Upper lobe of right lung (tissue), 1 donor: ENCODE measurements around the gene CDKN2C. TPM values are rescaled to one million over a fixed set of nuclear protein-coding genes. Genes with fewer than 3 reads are reported as not detected.
"Not testable (repeated sequence)": the region's sequence is repeated elsewhere in the genome, so short reads cannot be mapped to it uniquely, and the experiment has no call there.

Source experiments
- ATAC-seq: fragments of 200-7000 bp; cut with Tn5 transposase; one replicate; pipeline ENCODE4 v1.9.1; 2020; ENCODE audit warnings: mild to moderate bottlenecking, moderate library complexity
- DNase-seq: peaks from one replicate; pipeline ENCODE4 v3.0.0-alpha.2; 2020
- H3K27ac ChIP-seq: fragments of 200-600 bp; one replicate; pipeline ENCODE4 v1.8.0; 2022
- H3K27me3 ChIP-seq: fragments of 200-600 bp; one replicate; pipeline ENCODE4 v1.8.0; 2022; ENCODE audit warnings: mild to moderate bottlenecking
- H3K36me3 ChIP-seq: fragments of 200-600 bp; one replicate; pipeline ENCODE4 v1.8.0; 2022
- H3K4me1 ChIP-seq: fragments of 200-600 bp; one replicate; pipeline ENCODE4 v1.8.0; 2022
- H3K4me3 ChIP-seq: fragments of 200-600 bp; one replicate; pipeline ENCODE4 v1.8.0; 2022; ENCODE audit warnings: mild to moderate bottlenecking
- H3K9me3 ChIP-seq: fragments of 200-600 bp; one replicate; pipeline ENCODE4 v1.8.0; 2022
- intact Hi-C: fragments of 100-400 bp; cut with DNase I; formaldehyde crosslinking; loops from one replicate; pipeline ENCODE4 v1.11.0; 2022
- total RNA-seq: library from RNA; stranded (reverse); fragmentation: NEBNext Ultra II Directional; extraction: Animal tissue kit (Norgen Biotek cat#: 25700); gene quantifications from one replicate; pipeline ENCODE4 v1.2.1, GENCODE V29; 2021
- TF ChIP-seq, protein P1 (sequence below): fragments of 200-600 bp; IDR thresholded peaks from one replicate; pipeline ENCODE4 v1.8.0; 2022; ENCODE audit warnings: antibody characterized with exemption
- donor health status: DM: no; HTN: yes; CAD: no; lungs with severe emphysema.

Gene CDKN2C
- total RNA-seq, 1 donor from 2014 or later: 9.6 TPM

- no peaks in the 10 kb centered on the region for H3K4me1 ChIP-seq
- no peak for ATAC-seq
- no peak for DNase-seq
- H3K4me3 ChIP-seq: no peak overlapping the region
- H3K36me3 ChIP-seq: no peaks in the 10 kb centered on the region
- H3K9me3 ChIP-seq: no peaks in the 10 kb centered on the region
- no peaks in the 10 kb centered on the region for H3K27me3 ChIP-seq
- intact Hi-C loops: no loop called here
- H3K27ac ChIP-seq: no peak overlapping the region
- TF ChIP-seq, protein P1, sequence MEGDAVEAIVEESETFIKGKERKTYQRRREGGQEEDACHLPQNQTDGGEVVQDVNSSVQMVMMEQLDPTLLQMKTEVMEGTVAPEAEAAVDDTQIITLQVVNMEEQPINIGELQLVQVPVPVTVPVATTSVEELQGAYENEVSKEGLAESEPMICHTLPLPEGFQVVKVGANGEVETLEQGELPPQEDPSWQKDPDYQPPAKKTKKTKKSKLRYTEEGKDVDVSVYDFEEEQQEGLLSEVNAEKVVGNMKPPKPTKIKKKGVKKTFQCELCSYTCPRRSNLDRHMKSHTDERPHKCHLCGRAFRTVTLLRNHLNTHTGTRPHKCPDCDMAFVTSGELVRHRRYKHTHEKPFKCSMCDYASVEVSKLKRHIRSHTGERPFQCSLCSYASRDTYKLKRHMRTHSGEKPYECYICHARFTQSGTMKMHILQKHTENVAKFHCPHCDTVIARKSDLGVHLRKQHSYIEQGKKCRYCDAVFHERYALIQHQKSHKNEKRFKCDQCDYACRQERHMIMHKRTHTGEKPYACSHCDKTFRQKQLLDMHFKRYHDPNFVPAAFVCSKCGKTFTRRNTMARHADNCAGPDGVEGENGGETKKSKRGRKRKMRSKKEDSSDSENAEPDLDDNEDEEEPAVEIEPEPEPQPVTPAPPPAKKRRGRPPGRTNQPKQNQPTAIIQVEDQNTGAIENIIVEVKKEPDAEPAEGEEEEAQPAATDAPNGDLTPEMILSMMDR: no peak
These were observed 29.8 kb upstream of the CDKN2C start for GRCh38 chr1:50940291-50940690.

GRCh38 chr1:50942334-50942733 is 27.7 kb upstream of the CDKN2C start:
- Histone ChIP-seq H3K4me3 (no peak overlapping the region), H3K9me3 (no peaks in the 10 kb centered on the region), H3K4me1 (no peaks in the 10 kb centered on the region), H3K27ac (no peak overlapping the region), H3K36me3 (no peaks in the 10 kb centered on the region), H3K27me3 (no peaks in the 10 kb centered on the region)
- TF ChIP-seq, protein P1: no peak
- intact Hi-C loops: no loop called here
- ATAC-seq (no peak), DNase-seq (no peak)

DNA sequence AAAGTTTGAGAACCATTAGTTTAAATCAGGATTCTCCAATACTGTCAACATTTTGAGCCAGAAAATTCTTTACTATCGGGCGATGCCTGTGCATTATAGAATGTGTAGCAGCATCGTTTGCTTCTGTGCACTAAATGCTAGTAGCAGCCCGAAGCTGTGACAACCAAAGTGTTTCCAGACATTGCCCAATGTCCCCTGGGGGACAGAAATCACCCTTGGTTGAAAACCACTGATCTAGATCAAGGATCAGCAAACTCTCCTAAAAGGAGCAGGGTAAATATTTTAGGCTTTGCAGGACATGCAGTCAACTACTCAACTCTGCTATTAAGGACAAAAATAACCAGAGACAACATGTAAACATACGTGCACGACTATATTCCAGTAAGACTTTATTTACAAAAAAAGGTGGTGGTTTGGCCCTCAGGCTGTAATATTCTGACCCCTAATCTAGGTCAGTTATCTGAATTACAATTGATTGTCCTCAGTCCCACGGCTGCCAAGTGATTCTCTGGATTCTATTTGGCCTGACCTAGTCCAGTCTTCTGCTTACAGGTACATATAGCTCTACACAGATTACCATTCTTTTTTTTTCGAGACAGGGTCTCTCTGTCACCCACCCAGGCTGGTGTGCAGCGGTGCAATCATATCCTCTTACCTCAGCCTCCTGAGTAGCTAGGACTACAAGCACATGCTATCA is 20.6 kb upstream of the CDKN2C start:
- intact Hi-C loops: no loop called here
- ATAC-seq (no peak), DNase-seq (no peak)
- no peak overlapping the region for H3K27ac ChIP-seq
- H3K9me3 ChIP-seq: no peaks in the 10 kb centered on the region
- H3K36me3 ChIP-seq: no peaks in the 10 kb centered on the region
- TF ChIP-seq, protein P1: no peak
- H3K27me3 ChIP-seq: no peaks in the 10 kb centered on the region
- H3K4me1 ChIP-seq: peaks cover 11% of the 10 kb centered on the region
- no peak overlapping the region for H3K4me3 ChIP-seq

- intact Hi-C loops: no loop called here
- Histone ChIP-seq H3K9me3 (no peaks in the 10 kb centered on the region), H3K27ac (no peak overlapping the region), H3K4me1 (peaks cover 11% of the 10 kb centered on the region), H3K36me3 (no peaks in the 10 kb centered on the region), H3K27me3 (no peaks in the 10 kb centered on the region), H3K4me3 (no peak overlapping the region)
- DNase-seq (no peak), ATAC-seq (no peak)
- TF ChIP-seq, protein P1: no peak
These were observed 19.6 kb upstream of the CDKN2C start for GRCh38 chr1:50950396-50950795.

- H3K27me3 ChIP-seq, ATAC-seq, DNase-seq: not testable (repeated sequence)
These were observed 17.5 kb upstream of the CDKN2C start for GRCh38 chr1:50952566-50952965.

DNA sequence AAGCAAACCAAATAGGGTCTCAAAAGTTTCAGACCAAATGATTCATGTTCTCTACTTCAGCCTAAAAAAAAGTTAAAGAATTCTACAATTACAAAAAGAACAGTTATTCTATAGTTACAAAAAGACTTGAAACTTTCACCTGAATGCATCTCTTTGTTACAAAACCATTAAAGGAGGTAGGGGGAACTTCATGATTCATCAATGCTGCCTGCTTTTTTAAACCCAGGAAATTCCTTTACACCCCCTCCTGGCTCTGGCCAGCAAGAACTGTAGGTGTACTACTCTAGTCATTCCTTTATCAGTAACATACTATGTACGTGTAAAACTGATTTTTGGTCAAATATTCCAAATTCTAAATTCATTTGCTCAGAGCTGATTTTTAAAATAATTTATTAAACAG is 14.9 kb upstream of the CDKN2C start:
- Histone ChIP-seq H3K27me3 (no peaks in the 10 kb centered on the region), H3K36me3 (no peaks in the 10 kb centered on the region), H3K27ac (no peak overlapping the region), H3K4me3 (no peak overlapping the region), H3K9me3 (no peaks in the 10 kb centered on the region), H3K4me1 (peaks cover 18% of the 10 kb centered on the region)
- DNase-seq (no peak), ATAC-seq (no peak)
- TF ChIP-seq, protein P1: no peak
- intact Hi-C loops: no loop called here

More at GRCh38 chr1:50952566-50952965, 17.5 kb upstream of the CDKN2C start:
- H3K27ac ChIP-seq, H3K4me3 ChIP-seq, H3K9me3 ChIP-seq, intact Hi-C loops, H3K36me3 ChIP-seq: not testable (repeated sequence)
- H3K4me1 ChIP-seq: peaks cover 11% of the 10 kb centered on the region
